GM19372 (cell line): Measurements from ENCODE around the gene HOXD13.
A peak's percentile ranks its signal among the peaks of the same experiment; 100 is the strongest.

Experiments used
- ATAC-seq: cut with Tn5 transposase; IDR thresholded peaks from one replicate; pipeline ENCODE4 v1.9.1; 2021; ENCODE audit warnings: mild to moderate bottlenecking, low read depth, moderate library complexity; ENCODE audit not compliant: unreplicated experiment

The HOXD13 gene

GRCh38 chr2:176080540-176081375 lies 11.8 kb upstream of the HOXD13 start:
- ATAC-seq: no peak

- ATAC-seq: no peak
Observed at GRCh38 chr2:176081376-176081836, 11.1 kb upstream of the HOXD13 start.

- ATAC-seq: no peak
Observed at GRCh38 chr2:176081837-176082524, 10.5 kb upstream of the HOXD13 start.

GRCh38 chr2:176082525-176082823 lies 10.0 kb upstream of the HOXD13 start:
- no peak for ATAC-seq

- no peak for ATAC-seq
Observed at GRCh38 chr2:176082824-176083751, 9.4 kb upstream of the HOXD13 start.

GRCh38 chr2:176083796-176084261 lies 8.7 kb upstream of the HOXD13 start, which contains the start of gene EVX2:
Gene EVX2, minus strand, starts transcription at chr2:176083962. Its CDS starts 186 bp downstream, at chr2:176083776.
- no peak for ATAC-seq

- no peak for ATAC-seq
Observed at GRCh38 chr2:176084611-176085119, 7.9 kb upstream of the HOXD13 start.

- ATAC-seq: no peak
Observed at GRCh38 chr2:176085120-176085788, 7.3 kb upstream of the HOXD13 start.

- ATAC-seq: no peak
Observed at GRCh38 chr2:176085861-176086771, 6.4 kb upstream of the HOXD13 start.

- no peak for ATAC-seq
Observed at GRCh38 chr2:176087330-176088047, 5.0 kb upstream of the HOXD13 start.

GRCh38 chr2:176088048-176088936 lies 4.2 kb upstream of the HOXD13 start:
- peak; percentile 61 for ATAC-seq

- ATAC-seq: no peak
Observed at GRCh38 chr2:176088937-176089842, 3.3 kb upstream of the HOXD13 start.

- ATAC-seq: no peak
Observed at GRCh38 chr2:176089843-176090395, 2.6 kb upstream of the HOXD13 start.

- no peak for ATAC-seq
Observed at GRCh38 chr2:176090862-176091261, 1.7 kb upstream of the HOXD13 start.

- no peak for ATAC-seq
Observed at GRCh38 chr2:176091329-176092258, 927 bp upstream of the HOXD13 start.
